HG03196 (cell line): ENCODE measurements around the gene TXN.
A peak's percentile ranks its signal among the peaks of the same experiment; 100 is the strongest.

Experiments
- ATAC-seq: cut with Tn5 transposase; IDR thresholded peaks from one replicate; pipeline ENCODE4 v1.9.1; 2021; ENCODE audit not compliant: unreplicated experiment

The TXN gene

DNA sequence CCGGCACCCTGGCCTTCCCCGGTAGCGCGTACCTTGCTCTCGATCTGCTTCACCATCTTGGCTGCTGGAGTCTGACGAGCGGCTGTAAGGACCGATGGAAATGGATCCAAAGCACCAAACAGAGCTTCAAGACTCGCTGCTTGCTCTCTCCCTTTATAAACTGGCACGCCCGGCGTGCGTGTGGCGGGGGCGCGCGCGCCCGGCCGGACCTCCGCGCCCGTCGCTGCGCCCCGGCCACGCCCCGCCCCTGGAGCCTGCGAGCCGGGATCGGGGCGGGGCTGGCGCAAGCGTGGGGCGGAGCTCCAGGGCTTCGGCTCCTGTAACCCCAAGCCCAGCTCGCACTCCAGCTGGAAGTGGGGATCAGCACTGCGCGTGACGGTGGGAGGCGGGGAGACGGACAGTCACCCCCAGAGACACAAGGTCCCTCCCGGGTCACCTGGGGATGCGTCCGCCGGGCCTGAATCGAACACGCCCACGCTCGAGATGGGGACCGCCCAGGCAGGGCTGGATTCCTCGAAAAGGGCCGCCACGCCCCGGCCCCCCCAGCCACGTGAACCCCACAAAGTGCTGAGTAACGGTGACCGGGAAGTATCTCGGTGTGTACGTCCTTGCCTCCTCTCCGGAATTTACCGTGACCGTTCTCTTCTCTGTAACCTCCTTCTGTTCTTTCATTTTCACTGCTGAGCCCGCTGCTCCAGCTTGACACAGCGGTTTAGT is at the start of gene TXN:
Gene TXN, minus strand, starts transcription at position 128 of the 717 bp plus-strand sequence. Its CDS starts 72 bp downstream, at position 56.
- peak; percentile 67 for ATAC-seq

DNA sequence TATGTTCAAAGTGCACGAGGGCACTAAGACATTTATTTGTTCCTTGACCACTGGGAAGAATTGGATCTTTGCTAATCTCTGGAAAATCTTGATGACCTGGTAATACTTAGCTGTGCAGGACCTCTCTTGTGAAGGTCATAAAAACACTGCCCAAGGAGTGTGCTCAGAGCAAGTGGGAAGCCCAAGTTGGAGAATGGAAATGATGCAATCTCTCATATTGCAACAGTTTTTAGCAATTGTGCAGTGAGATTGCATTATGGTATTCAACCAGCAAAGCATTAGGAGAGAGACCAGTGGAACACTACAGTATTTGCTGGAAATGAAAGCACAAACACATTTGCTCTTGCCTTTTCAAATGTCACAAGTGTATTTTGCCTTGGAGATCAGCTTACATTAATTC is 46.8 kb upstream of the TXN start:
- no peak for ATAC-seq

DNA sequence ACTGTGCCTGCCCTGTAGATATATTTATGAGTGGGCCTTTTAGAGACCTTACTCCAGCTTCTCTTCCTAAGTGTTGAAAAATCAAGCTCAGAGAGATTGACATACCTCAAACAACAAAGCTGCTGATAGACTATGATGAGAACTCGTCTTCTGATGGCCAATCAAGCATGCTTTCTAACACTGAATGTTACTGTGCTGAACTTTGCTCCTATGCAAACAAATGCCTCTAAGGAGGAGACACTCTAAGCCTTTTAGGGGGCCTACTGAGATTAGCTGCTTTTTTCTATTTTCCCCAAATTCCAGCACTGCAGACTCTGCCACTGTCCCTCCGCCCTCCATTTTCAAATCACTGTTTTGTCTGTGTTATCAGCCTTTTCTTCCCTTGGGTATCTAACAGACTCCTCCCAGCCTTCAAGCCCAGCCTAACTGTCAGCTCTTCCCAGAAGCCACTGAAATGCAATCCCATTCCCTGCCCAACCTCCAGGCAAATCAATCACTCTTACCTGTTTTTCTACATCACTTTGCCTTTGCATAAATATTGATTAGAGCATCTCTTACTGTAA is 41.8 kb upstream of the TXN start:
- ATAC-seq, result no peak

DNA sequence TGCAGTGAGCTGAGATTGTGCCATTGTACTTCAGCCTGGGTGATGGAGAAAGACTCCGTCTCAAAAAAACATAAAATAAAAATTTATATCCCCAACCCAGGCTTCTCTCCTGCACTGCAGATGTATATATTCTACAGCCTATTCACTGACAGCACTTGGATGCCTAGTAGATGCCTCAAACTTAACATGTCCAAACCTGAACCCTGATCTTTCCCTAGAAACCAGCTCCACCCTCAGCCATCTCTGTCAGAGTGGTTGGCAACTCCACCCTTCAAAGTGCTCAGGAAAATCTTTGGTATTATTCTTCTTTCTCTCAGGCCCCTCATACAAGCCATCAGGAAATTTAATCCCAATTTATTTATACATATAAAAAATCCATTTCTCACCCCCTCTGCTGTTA is 36.9 kb upstream of the TXN start:
- ATAC-seq, result no peak

DNA sequence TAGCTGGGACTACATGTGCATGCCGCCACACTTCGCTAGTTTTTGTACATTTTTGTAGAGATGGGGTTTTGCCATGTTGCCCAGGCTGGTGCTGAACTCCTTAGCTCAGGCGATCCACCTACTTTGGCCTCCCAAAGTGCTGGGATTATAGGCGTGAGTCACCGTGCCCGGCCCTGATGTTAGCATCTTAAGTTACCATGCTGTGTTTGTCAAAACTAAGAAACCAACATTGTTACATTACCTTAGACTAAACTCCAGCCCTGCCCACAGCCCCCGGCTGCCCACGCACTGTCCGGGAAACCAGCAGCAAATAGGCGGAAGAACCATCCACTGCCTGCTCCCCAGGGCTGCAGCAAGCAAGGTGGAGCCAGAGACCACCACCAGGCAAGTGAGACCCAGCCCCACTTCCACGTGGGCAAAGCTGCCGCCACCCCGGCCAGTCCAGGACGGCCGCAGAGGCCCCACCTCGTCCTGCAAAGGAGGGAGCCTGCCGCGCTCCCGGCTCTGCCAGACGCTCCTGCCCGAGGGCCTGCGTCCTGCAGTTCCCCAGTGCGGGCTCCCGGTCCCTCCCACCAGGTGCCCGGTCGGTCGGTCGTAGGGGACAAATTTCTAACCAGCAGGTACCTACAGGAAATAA is 35.7 kb upstream of the TXN start:
- ATAC-seq, result no peak

DNA sequence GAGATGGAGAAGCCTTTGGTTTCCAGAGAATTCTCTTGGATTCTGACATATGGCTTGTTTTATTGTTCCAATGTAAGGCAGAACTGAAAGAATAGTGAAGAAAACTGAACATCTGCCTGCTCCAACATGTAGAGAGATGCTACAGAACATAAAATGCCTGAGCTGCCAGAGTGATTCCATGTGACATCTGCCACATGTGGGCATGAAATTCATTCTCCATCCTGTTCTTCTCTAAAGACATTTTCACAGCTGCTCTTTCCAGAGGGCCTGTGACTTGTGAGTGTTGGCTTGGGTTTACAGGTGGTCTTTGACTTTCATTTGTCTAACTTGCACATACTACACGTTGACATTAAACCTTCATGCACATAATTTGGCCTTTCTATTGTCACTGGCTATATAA is 33.7 kb upstream of the TXN start:
- no peak for ATAC-seq

DNA sequence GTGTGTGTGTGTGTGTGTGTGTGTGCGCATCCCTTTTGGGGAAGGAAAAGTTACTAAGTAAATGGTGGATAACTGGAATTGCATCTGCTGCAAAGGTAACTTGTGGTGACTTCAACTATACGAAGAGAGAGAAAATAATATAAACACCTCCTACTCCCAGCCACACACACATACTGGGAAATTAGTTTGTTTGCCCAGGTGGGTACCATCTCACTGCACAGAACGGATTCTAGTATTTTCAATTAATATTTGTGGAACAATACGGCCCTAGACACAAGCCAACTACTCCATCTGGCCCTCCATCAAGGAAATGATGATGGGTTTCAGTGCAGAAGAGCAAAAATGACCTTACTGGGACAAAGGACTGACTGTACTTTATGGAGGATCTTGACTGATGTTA is 32.2 kb upstream of the TXN start:
- ATAC-seq, result no peak

DNA sequence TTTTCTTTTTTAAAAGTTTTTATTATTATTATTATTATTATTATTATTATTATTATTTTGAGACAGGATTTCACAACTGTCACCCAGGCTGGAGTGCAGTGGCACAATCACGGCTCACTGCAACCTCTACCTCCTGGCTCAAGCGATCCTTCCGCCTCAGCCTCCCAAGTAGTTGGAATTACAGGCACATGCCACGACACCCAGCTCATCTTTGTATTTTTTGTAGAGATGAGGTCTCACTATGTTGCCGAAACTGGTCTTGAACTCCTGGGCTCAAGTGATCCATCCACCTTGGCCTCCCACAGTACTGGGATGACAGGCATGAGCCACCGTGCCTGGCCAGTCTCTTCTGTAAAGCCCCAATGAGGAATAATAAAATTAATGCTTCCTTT is 31.0 kb upstream of the TXN start:
- no peak for ATAC-seq

DNA sequence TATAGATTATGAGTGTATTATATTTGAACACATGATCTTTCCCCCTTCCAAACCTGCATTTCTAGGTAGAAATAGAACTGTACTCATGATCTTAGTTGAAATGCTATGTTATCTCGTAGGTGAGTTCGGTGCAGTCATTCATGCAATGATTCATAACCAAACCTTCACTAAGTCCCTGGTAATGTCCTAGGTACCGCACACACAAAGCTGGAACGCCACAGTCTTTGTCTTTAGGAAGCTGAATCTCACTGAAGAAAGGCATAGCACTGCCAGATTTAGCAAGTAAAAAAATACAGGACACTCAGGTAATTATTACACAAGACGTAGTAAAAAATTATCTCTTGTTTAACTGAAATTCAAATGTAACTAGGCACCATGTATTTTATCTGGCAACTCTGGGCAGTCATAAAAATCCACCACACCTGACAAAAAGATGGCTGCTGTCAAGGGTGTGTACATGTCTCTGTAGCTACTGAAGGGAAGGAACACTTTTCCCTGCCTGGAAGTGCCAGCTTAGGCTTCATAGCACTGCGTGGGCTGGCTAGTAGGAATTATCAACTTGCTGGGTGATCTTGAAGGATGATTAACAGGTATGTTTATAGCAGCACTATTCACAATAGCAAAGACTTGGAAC is 28.0 kb upstream of the TXN start:
- no peak for ATAC-seq

DNA sequence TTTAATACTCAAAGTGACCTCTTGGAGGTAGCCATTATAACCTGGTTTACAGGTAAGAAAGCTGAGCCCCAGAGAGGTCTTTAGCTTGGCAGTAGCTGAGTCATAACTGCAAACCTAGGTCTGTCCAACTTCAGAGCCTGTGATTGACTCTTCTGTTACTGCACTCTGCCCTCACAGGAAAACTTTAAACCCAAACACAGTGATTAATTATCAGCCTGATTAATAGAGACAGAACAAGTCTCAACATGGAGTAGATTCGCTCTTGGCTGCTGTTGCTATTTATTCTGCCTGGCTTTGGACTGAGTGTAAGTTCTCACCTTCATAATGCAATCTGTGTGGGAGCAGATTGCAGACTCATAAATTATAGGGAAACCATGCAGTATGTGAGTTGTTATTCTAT is 27.4 kb upstream of the TXN start:
- ATAC-seq, result no peak

DNA sequence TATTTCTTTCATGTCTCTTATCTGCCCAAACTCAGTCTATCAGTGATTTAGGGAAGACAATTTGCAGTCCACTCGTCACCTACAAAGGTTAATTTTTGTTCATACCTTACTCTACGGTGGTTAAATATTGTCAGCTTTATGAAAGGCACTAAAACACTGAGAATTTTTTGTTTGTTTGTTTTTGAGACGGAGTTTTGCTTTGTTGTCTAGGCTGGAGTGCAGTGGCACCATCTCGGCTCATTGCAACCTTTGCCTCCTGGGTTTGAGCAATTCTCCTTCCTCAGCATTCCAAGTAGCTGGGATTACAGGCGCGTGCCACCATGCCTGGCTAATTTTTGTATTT is 26.4 kb upstream of the TXN start:
- no peak for ATAC-seq

DNA sequence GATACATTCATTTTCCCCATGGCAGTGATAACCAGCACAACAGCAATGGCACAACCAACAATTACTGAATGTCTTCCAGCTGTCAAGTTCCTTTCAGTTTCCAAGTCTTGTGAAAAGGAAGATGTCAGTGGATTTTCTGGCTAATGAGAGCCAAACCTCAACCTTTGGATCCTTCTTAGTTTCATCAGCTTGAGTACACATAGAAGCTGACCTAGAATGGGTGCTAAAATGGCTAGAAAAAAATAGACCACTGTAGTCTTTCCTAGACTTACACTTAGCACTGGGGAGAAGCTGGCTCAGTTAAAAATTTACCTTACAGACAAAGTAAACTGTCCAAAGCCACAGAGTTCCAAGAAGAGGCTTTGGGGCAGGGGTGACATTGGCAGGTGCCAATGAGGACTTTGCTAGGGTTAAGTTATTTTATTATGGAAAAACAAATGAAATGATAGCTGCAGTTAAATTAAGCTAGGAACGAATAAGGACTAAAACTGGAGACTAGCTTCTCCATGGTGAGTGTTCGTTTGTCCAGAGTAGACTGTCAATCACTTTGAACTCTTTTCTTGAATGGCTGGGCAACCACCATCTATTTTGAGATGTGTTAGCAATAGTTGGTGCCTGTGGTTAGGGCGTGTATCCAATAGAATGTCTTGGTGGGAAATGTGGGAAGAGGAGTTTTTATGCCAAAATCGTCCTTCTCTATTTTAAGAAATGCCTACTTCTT is 25.9 kb upstream of the TXN start:
- ATAC-seq, result no peak

DNA sequence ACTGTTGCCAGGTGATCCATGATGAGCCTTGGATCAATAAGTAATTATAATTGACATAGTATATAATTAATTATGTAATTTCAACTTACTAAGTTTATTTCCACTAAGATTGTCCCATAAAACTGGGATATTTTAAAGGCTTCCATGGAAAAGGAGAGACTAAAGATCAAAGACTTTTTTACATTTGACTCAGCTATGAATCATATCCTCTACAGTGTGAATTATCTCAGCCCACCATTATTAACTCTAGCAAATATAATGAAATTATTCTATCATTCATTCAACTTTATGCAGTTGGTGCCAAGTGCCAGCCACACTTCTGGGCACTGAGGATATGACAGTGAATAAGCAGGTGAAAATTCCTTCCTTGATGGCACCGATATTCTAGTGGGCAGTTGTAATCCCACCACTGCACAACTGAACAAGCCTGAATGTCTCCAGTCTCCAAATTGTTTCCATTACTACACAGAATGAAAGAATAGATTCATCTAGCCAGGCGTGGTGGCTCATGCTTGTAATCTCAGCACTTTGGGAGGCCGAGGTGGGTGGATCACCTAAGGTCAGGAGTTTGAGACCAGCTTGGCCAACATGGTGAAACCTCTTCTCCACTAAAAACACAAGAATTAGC is 21.9 kb upstream of the TXN start:
- ATAC-seq, result no peak

DNA sequence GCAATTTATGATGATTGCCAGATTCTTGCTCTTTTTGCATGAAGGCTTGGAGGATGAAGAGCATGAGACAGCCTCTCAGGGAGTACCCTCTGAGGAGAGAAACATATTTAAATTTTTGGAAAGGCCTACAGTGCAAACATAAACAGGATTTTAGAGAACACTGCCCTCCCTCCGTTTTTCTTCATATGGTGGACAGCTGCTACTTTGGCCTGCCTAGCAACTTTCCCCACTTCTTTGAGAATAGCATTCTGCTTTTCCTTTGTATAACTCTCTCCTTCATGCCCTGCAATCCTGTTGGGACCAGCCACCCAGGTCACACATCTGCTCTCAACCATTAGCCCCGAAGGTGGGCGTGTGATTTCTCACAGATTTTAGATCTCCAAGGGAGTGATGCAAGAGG is 20.5 kb upstream of the TXN start:
- ATAC-seq, result no peak

DNA sequence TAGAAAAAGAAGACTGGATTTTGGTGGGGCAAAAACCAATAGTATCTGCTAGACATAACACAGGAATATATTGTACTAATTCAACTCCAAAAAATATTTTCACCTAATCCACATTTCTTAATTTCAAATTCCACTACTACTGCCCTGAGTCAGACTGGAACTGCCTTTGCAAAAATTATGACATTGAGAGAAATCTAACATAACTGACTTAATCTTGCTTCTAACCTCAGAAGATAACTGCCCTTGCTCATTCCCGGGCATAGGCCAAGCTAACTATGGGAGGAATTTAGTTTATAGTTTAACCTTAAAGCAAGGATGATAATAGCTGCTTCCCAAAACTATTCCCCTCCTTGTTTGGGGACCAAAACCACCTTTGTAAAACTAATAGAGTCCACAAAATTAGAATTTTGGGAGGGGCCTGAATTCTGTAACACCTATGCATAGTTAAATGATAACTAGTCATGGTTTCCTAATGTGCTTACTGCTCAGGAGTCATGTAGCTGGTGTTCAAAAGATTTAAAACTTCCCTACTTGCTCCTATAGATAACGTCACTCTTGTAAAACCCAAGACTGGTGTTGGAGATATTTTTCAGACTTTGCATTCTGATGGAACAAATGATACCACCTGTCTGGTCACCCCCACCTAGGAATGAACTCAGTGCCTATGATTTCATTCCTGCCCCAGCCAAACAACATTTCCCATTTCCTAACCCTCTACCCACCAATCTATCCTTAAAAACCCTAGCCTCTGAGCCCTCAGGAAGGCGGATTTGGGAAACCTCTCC is 14.1 kb upstream of the TXN start:
- ATAC-seq, result no peak

DNA sequence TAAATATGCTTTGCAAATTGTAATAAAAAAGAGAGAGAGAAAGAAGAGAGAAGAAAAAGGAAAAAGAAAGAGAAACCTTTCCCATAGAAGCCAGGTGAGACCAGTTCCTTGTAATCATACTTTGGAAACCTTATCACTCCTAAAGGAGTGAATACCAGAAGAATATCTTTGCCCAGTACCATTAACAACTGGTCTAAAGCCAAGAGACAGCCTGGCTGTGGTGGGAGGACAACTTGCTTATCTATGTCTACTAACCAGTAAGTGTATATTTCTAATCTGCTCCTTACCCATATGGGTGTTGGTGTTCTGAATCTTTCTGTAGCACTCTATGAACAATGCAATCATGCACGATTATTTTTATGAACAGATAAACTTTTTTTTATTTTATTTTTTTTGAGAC is 10.5 kb upstream of the TXN start:
- ATAC-seq, result no peak

DNA sequence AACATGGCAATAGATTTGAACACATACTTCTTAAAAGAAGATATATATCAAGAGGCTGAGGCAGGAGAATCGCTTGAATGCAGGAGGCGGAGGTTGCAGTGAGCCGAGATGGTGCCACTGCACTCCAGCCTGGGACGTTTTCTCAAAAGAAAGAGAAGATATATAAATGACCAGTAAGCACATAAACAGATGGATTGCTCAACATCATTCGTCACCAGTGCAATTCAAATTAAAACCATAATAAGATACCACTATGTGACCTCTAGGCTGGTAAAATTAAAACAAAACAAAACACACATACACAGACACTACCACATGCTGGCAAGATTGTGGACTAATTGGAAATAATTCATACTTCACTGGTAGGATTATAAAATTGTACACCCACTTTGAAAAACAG is 5.3 kb upstream of the TXN start:
- no peak for ATAC-seq

DNA sequence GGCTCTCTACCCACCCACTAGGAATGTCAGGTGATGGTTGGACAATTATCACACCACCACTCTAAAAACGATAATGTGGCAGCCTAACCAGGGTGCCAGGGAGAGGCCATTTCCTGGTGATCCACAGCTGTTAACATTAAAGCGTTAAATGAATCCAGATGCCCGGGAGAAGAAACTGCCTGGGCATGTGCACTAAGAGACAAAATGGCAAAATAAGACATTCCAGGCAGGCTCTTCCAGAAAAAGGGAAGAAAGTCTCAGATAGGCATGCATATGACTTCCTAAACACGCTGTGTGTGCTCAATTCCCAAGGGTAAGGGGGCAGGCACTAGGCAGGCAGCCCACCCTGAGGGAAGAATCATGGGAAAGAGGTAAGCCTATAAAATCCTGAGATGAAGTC is 4.6 kb upstream of the TXN start:
- no peak for ATAC-seq

DNA sequence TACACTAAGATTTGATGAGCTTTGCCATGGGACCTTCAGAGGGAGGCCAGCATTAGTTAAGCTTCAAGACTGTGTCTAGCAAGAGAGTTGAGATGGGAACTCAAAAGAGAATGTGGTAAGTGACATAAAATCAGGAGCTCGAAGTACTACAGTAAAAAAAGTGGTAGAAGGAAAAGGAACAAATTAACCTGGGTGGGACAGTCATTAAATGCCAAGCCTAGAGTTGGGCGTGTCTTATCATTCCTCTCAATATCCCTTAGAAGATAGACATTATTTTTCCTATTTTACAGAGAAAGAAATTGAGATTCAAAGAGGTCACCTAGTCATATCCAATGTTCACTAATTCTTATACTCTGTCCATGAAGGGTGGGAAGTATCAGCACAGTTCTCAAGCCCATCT is 3.3 kb upstream of the TXN start:
- ATAC-seq, result no peak

DNA sequence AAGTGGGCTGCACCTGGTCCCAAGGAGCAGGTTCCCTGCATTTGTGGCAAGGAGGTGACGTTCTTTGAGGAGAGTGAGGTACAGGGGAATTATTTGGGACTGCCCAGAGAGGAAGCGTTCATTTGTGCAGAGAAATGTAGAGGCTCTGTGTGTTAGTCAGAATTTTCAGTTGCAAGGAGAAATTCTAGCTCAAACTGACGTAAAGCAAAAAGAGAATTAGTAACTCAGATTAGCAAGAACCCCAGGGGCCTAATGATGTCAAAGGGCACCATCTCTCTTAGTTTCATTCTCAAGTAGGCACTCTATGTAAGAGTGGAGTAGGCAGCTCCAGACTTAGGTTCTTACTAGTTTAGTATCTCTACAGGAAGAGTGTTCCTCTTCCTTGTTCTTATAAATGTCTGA is 2.4 kb upstream of the TXN start:
- ATAC-seq, result no peak
